ENCODE data around the gene NID2.

DNA sequence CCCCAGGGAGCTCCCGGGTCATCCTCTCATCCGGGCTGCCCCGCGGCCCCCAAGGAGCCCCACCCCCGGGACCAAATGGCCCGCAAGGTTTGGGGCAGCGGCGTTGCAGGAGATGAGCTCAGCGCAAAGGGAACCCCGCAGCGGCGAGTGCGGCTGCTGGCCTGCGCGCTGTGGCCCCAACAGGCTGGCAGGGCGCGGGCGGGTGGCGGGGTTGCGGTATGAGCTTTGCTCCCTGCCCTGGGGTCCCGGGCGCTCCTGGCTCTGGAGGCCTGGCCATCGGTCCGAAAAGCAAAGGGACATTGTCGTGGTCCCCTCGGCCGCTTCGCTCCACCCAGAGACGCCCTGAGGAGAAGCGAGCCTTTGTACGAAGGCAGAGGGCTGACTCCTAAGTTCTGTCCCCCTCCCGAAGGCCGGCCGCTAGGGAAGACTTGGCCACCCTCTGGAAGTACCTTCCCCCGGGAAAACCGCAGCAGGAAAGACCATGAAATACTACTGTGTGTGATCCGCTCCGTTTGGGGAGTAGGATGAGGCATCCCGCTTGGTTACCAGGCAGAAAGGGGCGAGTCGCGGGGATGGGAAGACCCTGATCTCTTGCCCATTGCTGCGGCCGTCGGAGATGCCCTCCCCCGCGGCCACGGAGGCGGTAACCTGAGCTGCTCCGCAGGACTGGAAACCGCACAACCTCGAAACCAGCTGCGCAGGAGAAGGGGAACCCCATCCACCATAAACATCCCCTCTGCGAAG, 620 bp upstream of the NID2 start:
- TF ChIP-seq CTCF (conservative IDR thresholded peaks at IDR 0.05; ENCODE audit: low read depth, low read length) (no peak), POLR2A (IDR thresholded peaks at IDR 0.05; ENCODE audit: low read depth, low read length) (peak; percentile 83), CEBPB (IDR thresholded peaks at IDR 0.05; ENCODE audit: low read depth, low read length) (no peak)
